Stimulated activated CD8-positive, alpha-beta memory T cell treated with anti-CD3 and anti-CD28 coated beads, Interleukin-4, amount 100 ng/mL, for 1 hour (primary cell): Measurements from ENCODE around the gene ATP9B.
"Not testable (repeated sequence)": the region's sequence is repeated elsewhere in the genome, so short reads cannot be mapped to it uniquely, and the experiment has no call there.

ENCODE experiments used
- DNase-seq, 2 donors: peaks; one replicate each; pipeline ENCODE4 v3.0.0-alpha.2; 2020; ENCODE audit warnings: low read depth in 2 of 2, low spot score in 1 of 2

ATP9B gene

DNA sequence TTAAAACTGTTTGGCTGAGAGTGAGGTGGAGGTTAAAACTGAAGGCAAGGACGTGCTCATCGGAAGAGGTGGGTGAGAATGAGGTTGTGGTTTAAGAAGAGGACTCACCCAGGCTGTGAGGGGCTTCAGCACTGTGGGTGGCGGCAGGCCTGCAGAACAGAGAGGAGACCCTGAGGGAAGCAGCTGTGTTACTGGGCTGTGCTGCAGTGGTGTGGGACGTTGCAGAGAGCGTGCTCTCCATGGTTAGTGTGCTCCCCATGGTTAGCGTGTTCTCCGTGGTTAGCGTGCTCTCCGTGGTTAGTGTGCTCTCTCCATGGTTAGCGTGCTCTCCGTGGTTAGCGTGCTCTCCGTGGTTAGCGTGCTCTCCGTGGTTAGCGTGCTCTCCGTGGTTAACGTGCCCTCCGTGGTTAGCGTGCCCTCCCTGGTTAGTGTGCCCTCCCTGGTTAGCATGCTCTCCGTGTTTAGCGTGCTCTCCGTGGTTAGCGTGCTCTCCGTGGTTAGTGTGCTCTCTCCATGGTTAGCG is 258.1 kb downstream of the ATP9B start:
- DNase-seq: no peak

DNA sequence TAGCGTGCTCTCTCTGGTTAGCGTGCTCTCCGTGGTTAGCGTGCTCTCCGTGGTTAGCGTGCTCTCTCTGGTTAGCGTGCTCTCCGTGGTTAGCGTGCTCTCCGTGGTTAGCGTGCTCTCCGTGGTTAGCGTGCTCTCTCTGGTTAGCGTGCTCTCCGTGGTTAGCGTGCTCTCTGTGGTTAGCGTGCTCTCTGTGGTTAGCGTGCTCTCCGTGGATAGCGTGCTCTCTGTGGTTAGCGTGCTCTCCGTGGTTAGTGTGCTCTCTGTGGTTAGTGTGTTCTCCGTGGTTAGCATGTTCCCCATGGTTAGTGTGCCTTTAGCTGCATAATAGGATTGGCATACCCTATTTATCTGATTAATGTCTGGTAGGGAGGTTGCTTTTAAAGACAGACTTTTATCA is 258.7 kb downstream of the ATP9B start:
- DNase-seq: not testable (repeated sequence)

DNA sequence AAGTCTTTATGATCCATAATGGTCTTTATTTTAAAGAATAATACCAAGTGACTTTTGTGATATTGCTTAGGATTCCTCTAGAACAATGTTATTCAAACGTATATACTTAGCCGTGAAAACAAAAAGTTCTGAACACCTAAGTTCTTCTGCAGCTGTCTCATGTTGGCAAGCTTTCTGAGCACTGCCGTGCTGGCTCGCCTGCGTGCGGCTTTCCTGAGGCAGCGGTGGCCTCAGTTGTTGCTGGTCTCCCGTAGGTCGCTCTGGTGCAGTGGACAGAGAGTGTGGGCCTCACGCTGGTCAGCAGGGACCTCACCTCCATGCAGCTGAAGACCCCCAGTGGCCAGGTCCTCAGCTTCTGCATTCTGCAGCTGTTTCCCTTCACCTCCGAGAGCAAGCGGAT is 259.7 kb downstream of the ATP9B start:
- no peak for DNase-seq

DNA sequence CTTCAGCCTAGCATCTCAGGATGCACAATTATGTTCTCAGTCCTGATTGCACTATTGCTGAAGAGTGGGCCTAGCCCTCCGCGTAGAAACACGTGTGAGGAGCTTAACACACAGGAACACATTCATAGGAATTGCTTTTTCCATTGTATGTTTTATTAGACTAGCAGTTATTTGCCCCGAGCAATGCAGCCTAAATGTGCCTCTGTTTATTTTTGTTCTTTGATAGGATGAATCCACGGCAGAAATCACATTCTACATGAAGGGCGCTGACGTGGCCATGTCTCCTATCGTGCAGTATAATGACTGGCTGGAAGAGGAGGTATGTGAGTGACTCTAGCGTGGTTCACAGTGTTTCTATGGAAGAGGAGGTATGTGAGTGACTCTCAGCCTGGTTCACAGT is 260.6 kb downstream of the ATP9B start:
- no peak for DNase-seq

DNA sequence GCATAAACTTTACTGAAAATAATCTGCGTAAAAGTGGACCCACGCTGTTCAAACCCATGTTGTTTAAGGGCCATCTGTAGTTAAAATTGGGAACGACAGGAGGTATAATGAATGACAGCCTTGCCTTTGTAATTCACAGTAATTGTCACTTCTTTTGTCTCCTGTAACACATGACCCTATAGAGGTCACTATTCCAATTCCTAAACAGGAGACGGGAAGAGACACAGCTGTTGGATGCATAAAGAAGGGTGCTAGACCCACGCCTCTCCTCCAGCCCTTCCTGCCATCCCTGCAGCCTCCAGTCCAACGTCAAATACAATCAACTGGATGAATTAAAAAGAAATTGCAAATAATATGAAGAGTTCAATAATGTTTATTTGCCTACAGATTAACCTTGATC is 263.5 kb downstream of the ATP9B start:
- DNase-seq: no peak

DNA sequence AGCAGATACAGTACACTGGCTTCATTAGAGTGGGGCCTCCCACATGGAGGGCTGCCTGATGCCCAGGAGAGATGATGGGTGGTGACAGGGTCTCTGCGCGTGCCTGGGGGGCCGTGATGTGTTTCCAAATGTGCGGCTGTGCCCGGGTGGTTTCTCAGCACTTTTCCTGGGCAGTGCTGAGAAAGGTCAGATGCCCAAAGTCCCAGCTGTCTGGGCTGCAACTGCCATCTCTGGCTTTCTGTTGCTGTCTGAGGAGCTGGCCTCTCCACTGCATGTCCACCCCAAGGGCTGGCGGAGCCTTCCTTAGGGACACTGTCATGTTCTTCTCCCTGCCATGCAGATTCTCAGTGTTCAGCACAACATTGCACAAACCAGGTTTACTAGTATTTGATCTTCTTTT is 263.9 kb downstream of the ATP9B start:
- DNase-seq: no peak

DNA sequence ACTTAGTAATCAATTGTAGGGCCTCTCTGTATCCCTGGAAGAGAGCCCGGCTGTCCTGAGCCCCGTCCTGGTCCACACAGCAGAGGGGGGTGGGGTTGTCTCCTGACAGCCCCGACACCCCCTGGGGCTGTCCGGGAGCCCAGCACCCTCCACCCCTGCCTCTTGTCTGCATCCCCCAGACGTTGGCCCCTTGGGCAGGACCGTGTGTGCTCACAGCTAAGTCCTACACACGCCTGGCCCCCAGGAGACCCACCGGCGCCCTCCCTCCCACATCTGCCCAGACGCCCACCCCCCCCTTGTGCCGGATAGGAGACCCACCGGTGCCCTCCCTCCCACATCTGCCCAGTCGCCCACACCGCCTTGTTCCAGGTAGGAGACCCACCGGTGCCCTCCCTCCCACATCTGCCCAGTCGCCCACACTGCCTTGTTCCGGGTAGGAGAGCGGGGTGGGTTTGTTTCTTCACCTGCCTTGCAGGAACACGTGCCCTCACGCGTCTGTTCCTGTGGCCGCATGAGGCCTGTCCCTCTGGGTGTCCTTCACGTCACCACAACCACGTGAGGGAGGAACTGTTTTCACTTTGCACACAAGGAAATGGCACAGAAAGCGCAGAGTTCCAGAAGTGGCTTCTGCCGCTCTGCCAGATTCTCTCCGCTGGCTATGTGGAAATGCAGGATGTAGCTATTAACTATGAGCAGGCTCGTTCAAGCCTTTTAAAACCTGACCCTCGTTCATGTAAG is 265.5 kb downstream of the ATP9B start:
- DNase-seq: no peak

DNA sequence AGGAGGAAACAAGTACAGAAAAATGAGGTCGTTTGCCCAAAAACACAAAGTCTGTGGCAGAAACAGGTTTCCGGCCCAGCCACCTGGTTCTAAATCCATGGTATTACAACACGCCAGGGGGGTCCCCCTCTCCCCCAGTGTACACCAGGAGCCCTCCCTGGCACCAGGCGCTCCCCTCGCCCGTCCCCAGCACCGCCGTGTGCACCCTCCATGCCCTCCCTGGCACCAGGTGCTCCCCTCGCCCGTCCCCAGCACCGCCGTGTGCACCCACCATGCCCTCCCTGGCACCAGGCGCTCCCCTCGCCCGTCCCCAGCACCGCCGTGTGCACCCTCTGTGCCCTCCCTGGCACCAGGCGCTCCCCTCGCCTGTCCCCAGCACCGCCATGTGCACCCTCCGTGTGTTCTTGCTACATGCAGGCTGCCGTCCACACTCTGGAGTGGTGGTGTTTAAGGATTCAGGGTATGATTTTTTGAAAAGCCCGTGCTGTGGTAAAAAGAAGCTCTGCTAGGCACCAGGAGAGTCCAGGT is 266.7 kb downstream of the ATP9B start:
- no peak for DNase-seq

DNA sequence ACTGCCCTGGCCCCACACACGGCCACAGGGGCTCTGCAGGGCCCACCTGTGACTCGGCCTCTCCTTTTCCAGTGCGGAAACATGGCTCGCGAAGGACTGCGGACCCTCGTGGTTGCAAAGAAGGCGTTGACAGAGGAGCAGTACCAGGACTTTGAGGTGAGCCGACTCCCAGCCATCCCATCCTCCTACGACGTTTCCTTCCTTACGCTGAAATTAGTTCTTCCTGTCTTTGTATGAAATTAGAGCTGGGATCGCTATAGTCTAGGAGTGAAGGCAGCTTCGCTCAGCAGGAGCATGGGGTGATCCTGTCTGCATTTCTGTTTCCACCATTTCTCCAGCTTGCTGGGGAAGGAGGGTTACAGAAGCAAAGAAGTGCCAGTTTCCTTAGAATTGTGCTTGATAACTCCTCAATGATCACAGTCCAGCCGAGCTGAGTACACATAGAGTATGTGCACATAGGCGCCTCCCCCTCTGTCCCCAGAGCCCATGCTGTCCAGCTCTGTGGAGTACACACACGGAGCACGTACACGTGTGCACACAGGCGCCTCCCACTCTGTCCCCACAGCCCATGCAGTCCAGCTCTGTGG is 267.5 kb downstream of the ATP9B start:
- DNase-seq: no peak

DNA sequence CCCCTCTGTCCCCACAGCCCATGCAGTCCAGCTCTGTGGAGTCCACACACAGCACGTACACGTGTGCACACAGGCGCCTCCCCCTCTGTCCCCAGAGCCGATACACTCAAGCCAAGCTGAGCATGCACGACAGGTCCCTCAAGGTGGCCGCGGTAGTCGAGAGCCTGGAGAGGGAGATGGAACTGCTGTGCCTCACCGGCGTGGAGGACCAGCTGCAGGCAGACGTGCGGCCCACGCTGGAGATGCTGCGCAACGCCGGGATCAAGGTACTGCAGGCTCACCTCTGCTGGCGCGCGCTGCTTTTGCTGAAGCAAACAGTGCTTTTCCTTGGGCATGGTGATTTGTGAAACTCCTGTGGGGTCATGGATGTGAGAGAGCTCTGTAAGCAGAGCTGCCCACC is 268.0 kb downstream of the ATP9B start:
- no peak for DNase-seq

DNA sequence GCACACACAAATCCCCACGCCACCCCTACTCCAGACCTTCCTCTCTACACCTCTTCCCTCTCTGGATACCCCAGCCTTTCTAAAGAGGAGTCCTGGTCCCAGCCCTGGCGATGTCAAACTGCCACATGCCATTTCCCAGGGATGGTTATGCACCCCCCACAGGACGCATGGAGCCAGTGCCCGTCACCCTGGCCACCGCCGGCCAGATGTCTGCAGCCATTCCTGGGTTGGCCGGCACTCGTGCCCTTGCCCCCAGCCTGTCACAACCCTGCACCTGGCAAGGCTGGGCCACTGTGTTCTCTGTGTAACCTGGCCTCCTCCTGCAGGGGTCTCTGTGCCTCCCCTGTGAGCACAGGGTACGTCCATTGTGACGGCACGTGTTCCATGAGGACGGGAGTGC is 268.4 kb downstream of the ATP9B start:
- no peak for DNase-seq

DNA sequence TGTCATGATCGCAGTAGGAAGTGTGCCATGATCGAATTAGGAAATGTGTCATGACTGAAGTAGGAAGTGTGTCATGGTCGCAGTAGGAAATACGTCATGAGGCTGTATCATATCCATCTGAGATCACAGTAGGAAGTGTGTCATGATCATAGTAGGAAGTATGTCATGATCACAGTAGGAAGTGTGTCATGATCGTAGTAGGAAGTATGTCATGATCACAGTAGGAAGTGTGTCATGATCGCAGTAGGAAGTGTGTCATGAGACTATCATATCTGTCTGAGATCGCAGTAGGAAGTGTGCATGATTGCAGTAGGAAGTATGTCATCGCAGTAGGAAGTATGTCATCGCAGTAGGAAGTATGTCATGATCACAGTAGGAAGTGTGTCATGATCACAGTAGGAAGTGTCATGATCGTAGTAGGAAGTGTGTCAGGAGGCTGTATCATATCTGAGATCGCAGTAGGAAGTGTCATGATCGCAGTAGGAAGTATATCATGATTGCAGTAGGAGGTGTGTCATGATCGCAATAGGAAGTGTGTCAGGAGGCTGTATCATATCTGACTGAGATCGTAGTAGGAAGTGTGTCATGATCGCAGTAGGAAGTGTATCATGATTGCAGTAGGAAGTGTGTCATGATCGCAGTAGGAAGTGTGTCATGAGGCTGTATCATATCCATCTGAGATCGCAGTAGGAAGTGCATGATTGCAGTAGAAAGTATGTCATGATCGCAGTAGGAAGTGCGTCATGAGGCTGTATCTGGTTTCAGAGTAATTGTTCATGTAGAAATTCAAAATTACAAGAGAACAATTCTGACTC is 270.1 kb downstream of the ATP9B start:
- no peak for DNase-seq

DNA sequence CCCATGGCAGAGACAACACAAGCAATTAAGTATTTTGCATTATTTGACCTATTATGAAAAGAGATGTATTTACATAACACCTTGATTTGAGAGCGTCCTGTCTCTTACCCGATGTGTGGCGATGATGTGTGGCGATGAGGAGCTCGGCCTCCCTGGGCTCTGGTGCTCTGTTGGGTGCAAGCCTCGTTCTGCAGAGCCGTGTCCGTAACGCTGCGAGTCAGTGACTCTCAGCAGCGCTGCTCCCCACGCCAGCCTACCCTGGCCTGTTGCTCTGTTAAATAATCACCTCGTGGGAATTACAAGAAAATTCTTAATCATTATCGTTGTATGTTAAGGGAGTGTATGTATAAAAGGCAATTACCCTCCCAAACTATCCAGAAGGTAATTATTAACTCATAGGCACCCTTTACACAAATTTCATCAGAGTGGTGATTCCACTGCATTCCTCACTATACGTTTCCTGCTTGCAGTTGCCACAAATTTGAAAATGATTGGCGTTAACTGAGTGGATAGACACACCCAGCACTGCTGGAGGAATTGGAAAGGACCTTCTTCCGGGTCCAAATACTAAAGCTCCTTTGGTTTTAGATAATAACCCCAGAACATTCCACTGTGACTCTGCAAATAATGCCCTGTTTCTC is 274.5 kb downstream of the ATP9B start:
- no peak for DNase-seq

DNA sequence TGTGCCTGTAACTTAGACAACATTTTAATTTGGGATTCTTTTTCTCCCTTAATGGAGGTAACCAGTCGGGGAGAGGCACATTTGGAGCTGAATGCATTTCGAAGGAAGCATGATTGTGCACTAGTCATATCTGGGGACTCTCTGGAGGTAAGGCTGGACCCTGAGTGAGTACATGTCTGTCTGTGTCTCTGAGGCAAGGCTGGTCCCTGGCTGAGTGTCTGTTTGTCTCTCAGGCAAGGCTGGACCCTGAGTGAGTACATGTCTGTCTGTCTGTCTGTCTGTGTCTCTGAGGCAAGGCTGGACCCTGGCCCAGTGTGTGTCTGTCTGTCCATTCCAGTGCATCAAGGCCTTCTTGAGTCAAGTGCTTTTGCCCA is 275.0 kb downstream of the ATP9B start:
- DNase-seq: no peak

DNA sequence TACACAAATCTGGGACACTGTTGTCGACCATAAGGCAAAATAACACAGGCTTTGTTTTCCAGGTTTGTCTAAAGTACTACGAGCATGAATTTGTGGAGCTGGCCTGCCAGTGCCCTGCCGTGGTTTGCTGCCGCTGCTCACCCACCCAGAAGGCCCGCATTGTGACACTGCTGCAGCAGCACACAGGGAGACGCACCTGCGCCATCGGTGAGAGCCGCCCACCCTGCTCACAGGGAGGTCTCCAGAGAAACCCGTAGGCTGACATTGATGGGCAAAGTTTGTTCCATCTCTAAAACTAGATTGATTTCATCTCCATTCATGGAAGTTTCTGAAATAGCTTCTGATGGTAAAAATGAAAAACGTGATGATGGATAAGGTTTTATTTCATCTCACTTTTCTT is 276.2 kb downstream of the ATP9B start:
- DNase-seq: no peak

DNA sequence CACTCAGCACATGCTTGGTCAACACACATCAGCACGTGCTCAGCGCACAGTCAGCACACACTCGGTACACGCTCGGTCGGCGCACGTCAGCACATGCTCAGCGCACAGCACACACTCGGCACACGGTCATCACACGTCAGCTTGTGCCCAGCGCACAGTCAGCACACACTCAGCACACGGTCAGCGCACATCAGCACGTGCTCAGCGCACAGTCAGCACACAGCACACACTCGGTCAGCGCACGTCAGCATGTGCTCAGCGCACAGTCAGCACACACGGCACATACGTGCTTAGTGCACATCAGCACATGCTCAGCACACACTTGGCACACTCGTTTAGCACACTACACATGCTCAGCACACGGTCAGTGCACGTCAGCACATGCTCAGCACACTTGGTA is 276.8 kb downstream of the ATP9B start:
- DNase-seq: no peak

DNA sequence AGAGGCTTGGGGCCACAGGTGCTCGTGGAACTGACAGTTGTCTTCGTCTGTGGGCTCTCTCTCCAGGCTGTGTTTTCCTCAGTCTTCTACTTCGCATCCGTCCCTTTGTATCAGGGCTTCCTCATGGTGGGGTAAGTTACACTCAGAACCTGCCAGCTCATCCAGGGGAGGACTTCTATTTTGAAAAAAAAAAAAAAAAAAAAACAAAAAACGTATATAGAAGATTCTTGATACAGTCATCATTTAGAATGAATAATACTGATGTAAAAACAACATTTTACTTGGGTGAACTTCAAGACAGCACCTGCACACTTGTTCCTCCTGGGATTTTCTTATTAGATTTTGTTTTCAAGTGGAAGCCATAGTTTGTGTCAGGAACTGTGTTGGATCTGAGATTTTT is 278.9 kb downstream of the ATP9B start:
- no peak for DNase-seq

DNA sequence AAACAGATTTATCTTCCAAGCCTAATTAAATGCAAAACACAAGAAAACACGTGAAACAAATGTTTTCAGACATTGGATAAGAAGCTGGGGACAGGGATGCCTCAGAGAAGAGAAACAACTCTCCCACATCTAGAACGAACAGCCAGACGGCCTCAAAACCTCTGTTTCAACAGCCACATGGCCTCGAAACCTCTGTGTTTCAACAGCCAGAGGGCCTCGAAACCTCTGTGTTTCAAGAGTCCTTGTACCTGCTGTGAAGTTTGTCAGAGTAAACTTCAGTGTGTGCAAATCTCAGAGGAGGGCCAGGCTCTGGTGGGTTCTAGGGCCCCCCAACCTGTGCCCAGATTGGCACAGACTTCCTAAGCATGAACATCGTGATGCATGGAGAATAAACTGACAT is 283.2 kb downstream of the ATP9B start:
- no peak for DNase-seq

DNA sequence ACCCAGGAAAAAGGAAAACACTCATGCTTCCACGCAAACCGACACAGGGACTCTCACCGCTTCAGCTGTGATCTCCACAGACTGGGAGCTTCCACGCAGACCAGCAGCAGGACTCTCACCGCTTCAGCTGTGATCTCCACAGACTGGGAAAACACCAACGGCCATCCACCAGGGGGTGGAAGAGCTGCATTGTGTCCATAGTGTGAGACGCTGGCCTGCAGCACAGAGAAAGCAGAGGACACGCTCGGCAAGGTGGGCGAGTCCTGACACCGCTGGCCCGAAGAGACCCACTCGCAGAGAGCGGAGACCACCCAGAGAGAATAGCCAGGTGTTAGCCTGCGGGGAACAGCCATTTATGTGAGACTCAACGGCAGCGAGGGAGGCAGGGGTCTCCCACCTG is 284.1 kb downstream of the ATP9B start:
- no peak for DNase-seq

DNA sequence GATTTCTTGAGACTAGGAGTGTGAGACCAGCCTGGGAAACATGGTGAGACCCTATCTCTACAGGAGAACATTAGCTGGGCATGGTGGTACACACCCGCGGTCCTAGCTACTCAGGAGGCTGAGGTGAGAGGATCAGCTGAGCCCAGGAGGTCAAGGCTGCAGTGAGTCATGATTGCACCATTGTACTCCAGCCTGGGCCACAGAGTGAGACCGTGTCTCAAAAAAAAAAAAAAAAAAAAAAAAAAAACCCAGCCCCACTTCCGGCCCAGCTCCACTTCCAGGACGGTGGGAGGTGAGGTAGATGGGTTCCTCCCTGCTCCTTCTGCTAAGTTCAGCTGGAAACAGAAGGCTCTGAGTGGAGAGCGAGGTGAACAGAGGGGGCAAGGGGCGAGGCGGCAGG is 285.2 kb downstream of the ATP9B start:
- no peak for DNase-seq
